HG03520 (cell line): ENCODE results near the gene GABBR2.

ENCODE experiments used
- ATAC-seq: cut with Tn5 transposase; IDR thresholded peaks from one replicate; pipeline ENCODE4 v1.9.1; 2021; ENCODE audit warnings: mild to moderate bottlenecking, moderate library complexity; ENCODE audit not compliant: unreplicated experiment

GABBR2 gene

GRCh38 chr9:98378794-98379193 lies 329.9 kb downstream of the GABBR2 start:
- no peak for ATAC-seq

GRCh38 chr9:98378206-98378780 lies 330.4 kb downstream of the GABBR2 start:
- no peak for ATAC-seq

GRCh38 chr9:98375138-98375726 lies 333.5 kb downstream of the GABBR2 start:
- ATAC-seq = no peak

GRCh38 chr9:98374385-98375051 lies 334.2 kb downstream of the GABBR2 start:
- no peak for ATAC-seq

GRCh38 chr9:98373609-98374008 lies 335.1 kb downstream of the GABBR2 start:
- no peak for ATAC-seq

- no peak for ATAC-seq
Observed at GRCh38 chr9:98372077-98372836, 336.5 kb downstream of the GABBR2 start.

GRCh38 chr9:98370976-98371315 lies 337.8 kb downstream of the GABBR2 start:
- ATAC-seq = no peak

GRCh38 chr9:98370300-98370975 lies 338.3 kb downstream of the GABBR2 start:
- ATAC-seq = no peak

GRCh38 chr9:98369896-98370295 lies 338.8 kb downstream of the GABBR2 start:
- no peak for ATAC-seq

GRCh38 chr9:98369471-98369870 lies 339.3 kb downstream of the GABBR2 start:
- no peak for ATAC-seq

- no peak for ATAC-seq
Observed at GRCh38 chr9:98369066-98369425, 339.7 kb downstream of the GABBR2 start.

GRCh38 chr9:98368366-98369065 lies 340.2 kb downstream of the GABBR2 start:
- ATAC-seq = no peak

GRCh38 chr9:98367923-98368322 lies 340.8 kb downstream of the GABBR2 start:
- ATAC-seq = no peak

GRCh38 chr9:98367371-98367900 lies 341.3 kb downstream of the GABBR2 start:
- ATAC-seq = no peak

- no peak for ATAC-seq
Observed at GRCh38 chr9:98365781-98366180, 343.0 kb downstream of the GABBR2 start.

GRCh38 chr9:98365227-98365669 lies 343.5 kb downstream of the GABBR2 start:
- ATAC-seq = no peak

GRCh38 chr9:98364086-98364485 lies 344.6 kb downstream of the GABBR2 start:
- ATAC-seq = no peak

- ATAC-seq = no peak
Observed at GRCh38 chr9:98363644-98364043, 345.1 kb downstream of the GABBR2 start.

GRCh38 chr9:98362624-98363252 lies 346.0 kb downstream of the GABBR2 start:
- ATAC-seq = no peak

- ATAC-seq = no peak
Observed at GRCh38 chr9:98361645-98362044, 347.1 kb downstream of the GABBR2 start.
